Measurements from ENCODE around the gene ANLN. TPM values are rescaled to one million over a fixed set of nuclear protein-coding genes. Genes with fewer than 3 reads are reported as not detected.

ANLN gene
- total RNA-seq, 1 donor from 2014 or later = 30.9 TPM

Other genes with a start within 250 kb of the ANLN start
- 27.8 TPM for gene EEPD1, start 236.6 kb upstream of the ANLN start, total RNA-seq

Measured in occipital lobe (tissue), 1 donor.